A549 treated with Mapracorat at 1 μM for 4 hours (cell line): ENCODE data around the gene SLC45A1. TPM values are rescaled to one million over a fixed set of nuclear protein-coding genes. Genes with fewer than 3 reads are reported as not detected.

Source experiments
- total RNA-seq: library from RNA; stranded (reverse); fragments of 200-300 nt; extraction: Qiagen RNA extraction; gene quantifications from 5 replicates; pipeline ENCODE4 v1.2.3, GENCODE V29; 2022

Gene SLC45A1
- 6.6 to 11.3 TPM (median 9.2 TPM) in 5 replicates for total RNA-seq

GRCh38 chr1:8317647-8318381 lies at the start of gene SLC45A1:
Gene SLC45A1, plus strand, starts transcription at chr1:8318114. Its CDS starts 6,216 bp downstream, at chr1:8324330.

